Muscle of back (tissue), 11 donors: ENCODE data around the gene TMEM26. TPM values are rescaled to one million over a fixed set of nuclear protein-coding genes. Genes with fewer than 3 reads are reported as not detected.
A peak's percentile ranks its signal among the peaks of the same experiment; 100 is the strongest.

ENCODE experiments used
- DNase-seq, 3 donors: peaks; one replicate each; pipeline versions ENCODE4 v3.0.0 to v3.0.0-alpha.2; 2013
- polyA plus RNA-seq, 10 donors: library from polyadenylated mRNA; unstranded; fragments of 120-200 nt; gene quantifications; one replicate each; pipeline ENCODE4 v1.2.1, GENCODE V29; 2013; ENCODE audit not compliant: insufficient read length in 10 of 10

The TMEM26 gene
- polyA plus RNA-seq, 10 donors = 8.3 to 16.9 (median 11.7) TPM

- DNase-seq = peak; percentile 81 to 95 (median 88)
Measured at GRCh38 chr10:61463035-61463909, 10.1 kb upstream of the TMEM26 start.

GRCh38 chr10:61460835-61461234, 7.7 kb upstream of the TMEM26 start:
- DNase-seq = no peak

GRCh38 chr10:61458031-61458430, 4.8 kb upstream of the TMEM26 start:
- no peak for DNase-seq

GRCh38 chr10:61456095-61456789, 3.1 kb upstream of the TMEM26 start:
- peak in 1 of 3 donors; percentile 44 for DNase-seq

- no peak for DNase-seq
Measured at GRCh38 chr10:61455656-61456055, 2.5 kb upstream of the TMEM26 start.

- DNase-seq = peak in 1 of 3 donors; percentile 43
Measured at GRCh38 chr10:61454541-61454940, 1.4 kb upstream of the TMEM26 start.

- DNase-seq = peak in 2 of 3 donors; percentile 61 to 83
Measured at GRCh38 chr10:61452151-61452651, 980 bp downstream of the TMEM26 start.

GRCh38 chr10:61451357-61451756, 1.8 kb downstream of the TMEM26 start:
- DNase-seq = peak in 1 of 3 donors; percentile 67

- peak in 2 of 3 donors; percentile 84 to 94 for DNase-seq
Measured at GRCh38 chr10:61448841-61449600, 4.2 kb downstream of the TMEM26 start.

- peak in 1 of 3 donors; percentile 60 for DNase-seq
Measured at GRCh38 chr10:61448091-61448490, 5.1 kb downstream of the TMEM26 start.

- DNase-seq = no peak
Measured at GRCh38 chr10:61439058-61439609, 14.0 kb downstream of the TMEM26 start.

- peak in 1 of 3 donors; percentile 20 for DNase-seq
Measured at GRCh38 chr10:61438141-61438988, 14.8 kb downstream of the TMEM26 start.

- no peak for DNase-seq
Measured at GRCh38 chr10:61423178-61423577, 30.0 kb downstream of the TMEM26 start.

- DNase-seq = no peak
Measured at GRCh38 chr10:61417661-61418060, 35.5 kb downstream of the TMEM26 start.

GRCh38 chr10:61415824-61416223, 37.4 kb downstream of the TMEM26 start:
- DNase-seq = peak in 2 of 3 donors; percentile 25 to 59

GRCh38 chr10:61411706-61412105, 41.5 kb downstream of the TMEM26 start:
- no peak for DNase-seq

GRCh38 chr10:61410353-61411070, 42.7 kb downstream of the TMEM26 start:
- no peak for DNase-seq

- DNase-seq = no peak
Measured at GRCh38 chr10:61409157-61409556, 44.0 kb downstream of the TMEM26 start.

- peak in 1 of 3 donors; percentile 34 for DNase-seq
Measured at GRCh38 chr10:61408105-61408504, 45.1 kb downstream of the TMEM26 start.

- DNase-seq = no peak
Measured at GRCh38 chr10:61406736-61407135, 46.4 kb downstream of the TMEM26 start.
